OCI-LY7 (cell line): ENCODE data around the gene RASD1. TPM values are rescaled to one million over a fixed set of nuclear protein-coding genes. Genes with fewer than 3 reads are reported as not detected.

Experiments used
- BruUV-seq: library from RNA; stranded (reverse); fragments of 400-500 nt; replicated peaks from 2 replicates; lab custom pipeline; 2021; lab: Mats Ljungman, UMichigan
- CTCF ChIA-PET: fragments of 300-600 bp; sonication (Branson Sonifier 250); formaldehyde crosslinking; loops from one replicate; lab custom pipeline; 2022; ENCODE audit warnings: antibody characterized with exemption; ENCODE audit not compliant: unreplicated experiment; lab: Charles Lee
- POLR2A ChIA-PET: fragments of 300-600 bp; sonication (Branson Sonifier 250); formaldehyde crosslinking; loops from one replicate; lab custom pipeline; 2022; ENCODE audit warnings: antibody characterized with exemption; lab: Charles Lee
- DNase-seq: peaks from one replicate; pipeline ENCODE4 v3.0.0-alpha.2; 2015; ENCODE audit warnings: low spot score
- H2AFZ ChIP-seq: fragments of 200-600 bp; sonication (generic), shearing (Covaris generic); 2 replicates; pipeline ENCODE4 v1.6.1; 2014; ENCODE audit warnings: mild to moderate bottlenecking, antibody characterized with exemption, low read length, moderate library complexity
- H3K27ac ChIP-seq: fragments of 200-600 bp; sonication (generic); 2 replicates; pipeline ENCODE4 v1.5.1; 2014; ENCODE audit warnings: mixed run types, low read depth, mild to moderate bottlenecking, moderate library complexity, low read length, inconsistent platforms; ENCODE audit not compliant: poor library complexity, severe bottlenecking
- H3K36me3 ChIP-seq: fragments of 200-600 bp; sonication (generic); 2 replicates; pipeline ENCODE4 v1.6.1; 2014; ENCODE audit warnings: mild to moderate bottlenecking, antibody characterized with exemption, low read length, moderate library complexity, mixed read lengths; ENCODE audit not compliant: insufficient read depth
- H3K4me1 ChIP-seq: fragments of 200-600 bp; sonication (generic); 2 replicates; pipeline ENCODE4 v1.5.1; 2014; ENCODE audit warnings: mild to moderate bottlenecking, low read length; ENCODE audit not compliant: insufficient read depth, poor library complexity, severe bottlenecking
- H3K4me2 ChIP-seq: fragments of 200-600 bp; sonication (generic); 2 replicates; pipeline ENCODE4 v1.6.1; 2014; ENCODE audit warnings: mild to moderate bottlenecking, low read length
- H3K4me3 ChIP-seq: fragments of 200-600 bp; sonication (generic); 2 replicates; pipeline ENCODE4 v1.5.1; 2014; ENCODE audit warnings: mild to moderate bottlenecking, low read depth, low read length; ENCODE audit not compliant: poor library complexity, severe bottlenecking
- H3K79me2 ChIP-seq: fragments of 200-600 bp; sonication (generic); 2 replicates; pipeline ENCODE4 v1.6.1; 2016; ENCODE audit warnings: low read depth, mild to moderate bottlenecking, low read length, moderate library complexity, mixed read lengths; ENCODE audit not compliant: insufficient read depth
- H3K9me2 ChIP-seq: fragments of 200-600 bp; sonication (generic); 2 replicates; pipeline ENCODE4 v1.6.1; 2016; ENCODE audit warnings: mild to moderate bottlenecking, low read length, mixed read lengths; ENCODE audit not compliant: insufficient read depth
- H3K9me3 ChIP-seq: fragments of 200-600 bp; sonication (generic); 2 replicates; pipeline ENCODE4 v1.6.1; 2014; ENCODE audit warnings: mild to moderate bottlenecking, mixed run types, low read length, mixed read lengths
- H4K20me1 ChIP-seq: fragments of 200-600 bp; sonication (generic); 2 replicates; pipeline ENCODE4 v1.6.1; 2014; ENCODE audit warnings: mild to moderate bottlenecking, antibody characterized with exemption, low read length, moderate library complexity, mixed read lengths; ENCODE audit not compliant: insufficient read depth
- EZH2phosphoT487 ChIP-seq: fragments of 200-600 bp; sonication (generic); IDR thresholded peaks from 2 replicates; pipeline ENCODE4 v1.6.1; 2018; ENCODE audit warnings: low read depth, borderline replicate concordance, mild to moderate bottlenecking, mixed run types, antibody characterized with exemption, low read length, moderate library complexity, mixed read lengths
- intact Hi-C: fragments of 100-400 bp; cut with micrococcal nuclease; formaldehyde crosslinking; loops from one replicate; pipeline ENCODE4 v1.10.0; 2022; ENCODE audit not compliant: unreplicated experiment
- total RNA-seq, 2 experiments: library from RNA; depleted of rRNA in 1 of 2; stranded (reverse); fragments of >200 nt in 1 of 2; shearing (Covaris generic) in 1 of 2; gene quantifications; 2 replicates each; pipeline ENCODE4 v1.2.3, GENCODE V29; 2014 to 2022
- TF ChIP-seq, protein P1 (sequence below): fragments of 200-600 bp; sonication (generic); conservative IDR thresholded peaks from 2 replicates; pipeline ENCODE4 v1.5.1; 2014; ENCODE audit warnings: mild to moderate bottlenecking, antibody characterized with exemption, low read length, moderate library complexity, mixed read lengths

RASD1 gene
- total RNA-seq, 2 experiments from 2014 or later, result 0.19 TPM; not detected in 1

DNA sequence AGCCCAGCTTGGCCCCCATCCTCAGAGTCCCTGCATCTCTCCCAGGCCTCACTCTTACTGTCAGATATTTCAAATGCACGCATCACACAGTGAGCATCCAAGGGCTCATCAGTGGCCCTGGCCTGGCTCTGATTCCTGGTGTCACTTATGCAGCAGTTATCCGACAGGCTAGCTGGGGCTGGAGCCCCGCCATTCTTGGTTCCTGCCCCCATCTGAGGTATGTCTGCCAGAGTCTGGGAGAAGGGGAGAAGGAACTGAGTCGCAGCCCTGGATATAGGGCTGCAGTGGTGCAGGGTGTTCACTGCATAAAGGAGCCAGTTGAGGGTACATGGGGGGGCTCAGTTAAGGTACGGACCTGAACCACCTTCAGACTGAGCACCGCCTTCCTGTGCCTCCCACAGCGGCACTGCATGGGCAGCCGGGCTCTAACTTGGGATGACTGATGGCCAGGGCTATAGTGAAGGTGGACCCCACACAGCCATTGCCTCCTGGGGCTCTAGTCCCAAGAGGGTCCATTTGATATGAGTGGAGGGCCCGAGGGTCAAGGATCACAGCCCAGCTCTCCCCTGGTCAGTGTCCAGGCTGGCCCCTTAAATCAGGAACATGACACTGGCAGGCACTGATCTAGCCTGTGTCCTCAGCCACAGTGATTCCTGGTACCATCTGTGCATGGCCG is 1.8 kb upstream of the RASD1 start:
- POLR2A ChIA-PET, result interaction anchor here (1.2 kb wide), 1 partner anchor 93 kb away, joined by 3 read pairs; the partner anchor contains the start of gene PEMT
- no peaks in the 10 kb centered on the region for H3K9me2 ChIP-seq
- H3K4me2 ChIP-seq, result no peak overlapping the region
- peaks cover 3% of the 10 kb centered on the region; the same call in 1 of the 2 replicates for H3K36me3 ChIP-seq
- H3K27ac ChIP-seq, result no peak overlapping the region
- no TSS peak for BruUV-seq
- no peaks in the 10 kb centered on the region for H3K79me2 ChIP-seq
- CTCF ChIA-PET, result no interaction called here
- intact Hi-C loops, result no loop called here
- H3K4me1 ChIP-seq, result peaks cover 10% of the 10 kb centered on the region
- DNase-seq, result no peak
- no peak overlapping the region for H2AFZ ChIP-seq
- no peaks in the 10 kb centered on the region for H3K9me3 ChIP-seq
- no peak overlapping the region for H3K4me3 ChIP-seq
- TF ChIP-seq, protein P1, sequence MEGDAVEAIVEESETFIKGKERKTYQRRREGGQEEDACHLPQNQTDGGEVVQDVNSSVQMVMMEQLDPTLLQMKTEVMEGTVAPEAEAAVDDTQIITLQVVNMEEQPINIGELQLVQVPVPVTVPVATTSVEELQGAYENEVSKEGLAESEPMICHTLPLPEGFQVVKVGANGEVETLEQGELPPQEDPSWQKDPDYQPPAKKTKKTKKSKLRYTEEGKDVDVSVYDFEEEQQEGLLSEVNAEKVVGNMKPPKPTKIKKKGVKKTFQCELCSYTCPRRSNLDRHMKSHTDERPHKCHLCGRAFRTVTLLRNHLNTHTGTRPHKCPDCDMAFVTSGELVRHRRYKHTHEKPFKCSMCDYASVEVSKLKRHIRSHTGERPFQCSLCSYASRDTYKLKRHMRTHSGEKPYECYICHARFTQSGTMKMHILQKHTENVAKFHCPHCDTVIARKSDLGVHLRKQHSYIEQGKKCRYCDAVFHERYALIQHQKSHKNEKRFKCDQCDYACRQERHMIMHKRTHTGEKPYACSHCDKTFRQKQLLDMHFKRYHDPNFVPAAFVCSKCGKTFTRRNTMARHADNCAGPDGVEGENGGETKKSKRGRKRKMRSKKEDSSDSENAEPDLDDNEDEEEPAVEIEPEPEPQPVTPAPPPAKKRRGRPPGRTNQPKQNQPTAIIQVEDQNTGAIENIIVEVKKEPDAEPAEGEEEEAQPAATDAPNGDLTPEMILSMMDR, result no peak
- no peak for TF ChIP-seq EZH2phosphoT487
- no peaks in the 10 kb centered on the region; the same call in 1 of the 2 replicates for H4K20me1 ChIP-seq

DNA sequence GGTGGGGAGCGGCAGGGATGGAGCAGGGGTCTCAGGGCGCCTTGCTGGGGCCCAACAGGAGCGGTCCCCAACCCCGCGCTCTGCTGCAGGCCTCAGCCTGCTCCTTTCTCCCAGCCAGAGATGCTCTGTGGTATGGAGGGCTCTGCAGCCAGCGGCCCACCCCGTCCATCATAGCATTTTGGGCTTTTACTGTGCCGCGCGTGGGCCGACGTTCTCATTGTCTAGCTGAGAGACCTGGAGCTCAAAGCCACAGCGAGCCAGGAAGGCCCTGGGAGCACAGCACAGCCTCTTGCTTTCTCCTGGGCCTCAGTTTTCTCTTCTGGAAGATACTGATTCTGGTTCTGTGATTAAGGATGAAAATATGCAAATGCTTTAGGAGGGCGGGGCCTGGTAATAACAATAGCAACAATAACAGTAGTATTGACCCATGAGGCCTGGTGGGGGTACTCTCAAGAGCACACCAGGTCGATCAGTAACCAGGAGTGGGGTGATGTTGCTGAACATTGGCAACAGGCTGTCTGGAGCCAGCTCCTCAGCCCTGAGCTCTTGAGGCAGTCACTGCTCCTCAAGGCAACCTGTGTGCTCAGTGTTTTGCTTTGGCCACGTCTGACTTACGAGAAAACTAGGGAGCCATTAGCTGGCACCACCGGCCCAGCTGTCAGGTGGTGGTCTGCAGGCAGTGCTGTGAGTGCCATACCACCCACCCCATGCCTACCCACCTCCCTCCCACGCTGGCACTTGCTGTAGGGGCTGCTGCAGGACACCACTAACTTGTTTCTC is 1.1 kb upstream of the RASD1 start:
- H3K4me3 ChIP-seq, result peak overlapping the region; percentile 22
- H3K4me1 ChIP-seq, result peaks cover 10% of the 10 kb centered on the region
- H3K9me3 ChIP-seq, result no peaks in the 10 kb centered on the region
- POLR2A ChIA-PET, result interaction anchor here (1.2 kb wide), 1 partner anchor 94 kb away, joined by 3 read pairs; the partner anchor contains the start of gene PEMT
- no peak overlapping the region for H3K27ac ChIP-seq
- no peaks in the 10 kb centered on the region; the same call in 1 of the 2 replicates for H4K20me1 ChIP-seq
- no peaks in the 10 kb centered on the region for H3K9me2 ChIP-seq
- peak overlapping the region; percentile 46 for H3K4me2 ChIP-seq
- CTCF ChIA-PET, result interaction anchor here (0.7 to 1.3 kb wide), 2 partner anchors 95 to 145 kb away, joined by 5 to 6 read pairs; partner anchors contain the start of gene PEMT
- intact Hi-C loops, result no loop called here
- BruUV-seq, result no TSS peak
- TF ChIP-seq, protein P1, result peak; percentile 63
- TF ChIP-seq EZH2phosphoT487, result no peak
- no peaks in the 10 kb centered on the region for H3K79me2 ChIP-seq
- DNase-seq, result no peak
- H2AFZ ChIP-seq, result no peak overlapping the region
- H3K36me3 ChIP-seq, result peaks cover 9% of the 10 kb centered on the region
